Colonic mucosa (tissue), 4 donors: ENCODE data around the gene TEX36. TPM values are rescaled to one million over a fixed set of nuclear protein-coding genes. Genes with fewer than 3 reads are reported as not detected.
"Not testable (repeated sequence)": the region's sequence is repeated elsewhere in the genome, so short reads cannot be mapped to it uniquely, and the experiment has no call there.

Experiments
- DNase-seq: peaks from one replicate; pipeline ENCODE4 v3.0.0-alpha.2; 2020
- H3K27ac ChIP-seq: fragments of 200-600 bp; one replicate; pipeline ENCODE4 v1.8.0; 2021
- H3K27me3 ChIP-seq: fragments of 200-600 bp; one replicate; pipeline ENCODE4 v1.8.0; 2021
- H3K36me3 ChIP-seq: fragments of 200-600 bp; one replicate; pipeline ENCODE4 v1.8.0; 2021
- H3K4me1 ChIP-seq: fragments of 200-600 bp; one replicate; pipeline ENCODE4 v1.8.0; 2021; ENCODE audit warnings: mild to moderate bottlenecking
- H3K4me3 ChIP-seq: fragments of 200-600 bp; one replicate; pipeline ENCODE4 v1.8.0; 2021
- H3K9ac ChIP-seq, 2 donors: one replicate each; pipeline ENCODE4 v1.7.0; 2013; ENCODE audit warnings: control low read depth in 2 of 2, low read depth in 2 of 2, low read length in 2 of 2
- H3K9me3 ChIP-seq: fragments of 200-600 bp; one replicate; pipeline ENCODE4 v1.8.0; 2021
- intact Hi-C: fragments of 100-400 bp; cut with DNase I; formaldehyde crosslinking; loops from one replicate; pipeline ENCODE4 v1.14.1; 2022
- total RNA-seq, 2 donors: library from RNA; stranded (reverse); fragmentation: NEBNext Ultra II Directional in 1 of 2; extraction: Animal tissue kit (Norgen Biotek cat#: 25700) in 1 of 2; gene quantifications; one replicate each; pipeline ENCODE4 v1.2.1, GENCODE V29; 2021
- TF ChIP-seq, protein P1 (sequence below): fragments of 200-600 bp; IDR thresholded peaks from one replicate; pipeline ENCODE4 v1.8.0; 2022; ENCODE audit warnings: antibody characterized with exemption, mild to moderate bottlenecking
- donor health status: healthy.
- donor health status: DM: no; HTN: no; CAD: no.
- donor health status: DM: no; HTN: no; CAD: no.

The TEX36 gene
- total RNA-seq, 2 donors from 2014 or later = not detected

GRCh38 chr10:125720002-125720382 is 37.0 kb upstream of the TEX36 start:
- DNase-seq = no peak
- Histone ChIP-seq H3K36me3 (no peaks in the 10 kb centered on the region), H3K27ac (peak overlapping the region; percentile 76), H3K4me1 (peaks cover 4% of the 10 kb centered on the region), H3K4me3 (peak overlapping the region; percentile 95), H3K9me3 (no peaks in the 10 kb centered on the region), H3K9ac (peak overlapping the region; percentile 83 to 92), H3K27me3 (no peaks in the 10 kb centered on the region)
- TF ChIP-seq, protein P1, sequence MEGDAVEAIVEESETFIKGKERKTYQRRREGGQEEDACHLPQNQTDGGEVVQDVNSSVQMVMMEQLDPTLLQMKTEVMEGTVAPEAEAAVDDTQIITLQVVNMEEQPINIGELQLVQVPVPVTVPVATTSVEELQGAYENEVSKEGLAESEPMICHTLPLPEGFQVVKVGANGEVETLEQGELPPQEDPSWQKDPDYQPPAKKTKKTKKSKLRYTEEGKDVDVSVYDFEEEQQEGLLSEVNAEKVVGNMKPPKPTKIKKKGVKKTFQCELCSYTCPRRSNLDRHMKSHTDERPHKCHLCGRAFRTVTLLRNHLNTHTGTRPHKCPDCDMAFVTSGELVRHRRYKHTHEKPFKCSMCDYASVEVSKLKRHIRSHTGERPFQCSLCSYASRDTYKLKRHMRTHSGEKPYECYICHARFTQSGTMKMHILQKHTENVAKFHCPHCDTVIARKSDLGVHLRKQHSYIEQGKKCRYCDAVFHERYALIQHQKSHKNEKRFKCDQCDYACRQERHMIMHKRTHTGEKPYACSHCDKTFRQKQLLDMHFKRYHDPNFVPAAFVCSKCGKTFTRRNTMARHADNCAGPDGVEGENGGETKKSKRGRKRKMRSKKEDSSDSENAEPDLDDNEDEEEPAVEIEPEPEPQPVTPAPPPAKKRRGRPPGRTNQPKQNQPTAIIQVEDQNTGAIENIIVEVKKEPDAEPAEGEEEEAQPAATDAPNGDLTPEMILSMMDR = no peak
- intact Hi-C loops = loop anchor here (5.0 kb wide), 1 partner anchor 102 kb away; the partner anchor contains the start of genes BCCIP and UROS

- Histone ChIP-seq H3K27me3 (no peaks in the 10 kb centered on the region), H3K4me3 (peak within 1 kb of the TSS; percentile 95), H3K36me3 (no peaks in the 10 kb centered on the region), H3K9ac (peak within 1 kb of the TSS; percentile 83 to 92), H3K27ac (peak within 1 kb of the TSS; percentile 80), H3K9me3 (no peaks in the 10 kb centered on the region), H3K4me1 (peaks cover 4% of the 10 kb centered on the region)
- peak; percentile 99 for DNase-seq
- TF ChIP-seq, protein P1 = no peak
- intact Hi-C loops = loop anchor here (5.0 kb wide), 1 partner anchor 103 kb away; the partner anchor contains the start of genes BCCIP and UROS
Measured at GRCh38 chr10:125719173-125720001, 36.4 kb upstream of the TEX36 start, which contains the start of gene EDRF1. TSS of gene EDRF1 (plus strand) at chr10:125719709. CDS start at chr10:125719808, 99 bp downstream.

DNA sequence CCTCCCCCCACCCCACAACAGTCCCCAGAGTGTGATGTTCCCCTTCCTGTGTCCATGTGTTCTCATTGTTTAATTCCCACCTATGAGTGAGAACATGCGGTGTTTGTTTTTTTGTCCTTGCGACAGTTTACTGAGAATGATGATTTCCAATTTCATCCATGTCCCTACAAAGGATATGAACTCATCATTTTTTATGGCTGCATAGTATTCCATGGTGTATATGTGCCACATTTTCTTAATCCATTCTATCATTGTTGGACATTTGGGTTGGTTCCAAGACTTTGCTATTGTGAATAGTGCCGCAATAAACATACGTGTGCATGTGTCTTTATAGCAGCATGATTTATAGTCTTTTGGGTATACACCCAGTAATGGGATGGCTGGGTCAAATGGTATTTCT is 31.8 kb upstream of the TEX36 start:
- DNase-seq, H3K4me1 ChIP-seq, intact Hi-C loops, H3K9ac ChIP-seq, H3K27me3 ChIP-seq, H3K36me3 ChIP-seq, H3K27ac ChIP-seq, H3K9me3 ChIP-seq, H3K4me3 ChIP-seq: not testable (repeated sequence)

- no peak for DNase-seq
- Histone ChIP-seq H3K36me3 (no peaks in the 10 kb centered on the region), H3K4me3 (no peak overlapping the region), H3K9me3 (no peaks in the 10 kb centered on the region), H3K4me1 (no peaks in the 10 kb centered on the region), H3K27ac (no peak overlapping the region), H3K27me3 (no peaks in the 10 kb centered on the region), H3K9ac (no peak overlapping the region)
- TF ChIP-seq, protein P1 = no peak
- intact Hi-C loops = no loop called here
Measured at GRCh38 chr10:125711110-125711750, 28.3 kb upstream of the TEX36 start.

DNA sequence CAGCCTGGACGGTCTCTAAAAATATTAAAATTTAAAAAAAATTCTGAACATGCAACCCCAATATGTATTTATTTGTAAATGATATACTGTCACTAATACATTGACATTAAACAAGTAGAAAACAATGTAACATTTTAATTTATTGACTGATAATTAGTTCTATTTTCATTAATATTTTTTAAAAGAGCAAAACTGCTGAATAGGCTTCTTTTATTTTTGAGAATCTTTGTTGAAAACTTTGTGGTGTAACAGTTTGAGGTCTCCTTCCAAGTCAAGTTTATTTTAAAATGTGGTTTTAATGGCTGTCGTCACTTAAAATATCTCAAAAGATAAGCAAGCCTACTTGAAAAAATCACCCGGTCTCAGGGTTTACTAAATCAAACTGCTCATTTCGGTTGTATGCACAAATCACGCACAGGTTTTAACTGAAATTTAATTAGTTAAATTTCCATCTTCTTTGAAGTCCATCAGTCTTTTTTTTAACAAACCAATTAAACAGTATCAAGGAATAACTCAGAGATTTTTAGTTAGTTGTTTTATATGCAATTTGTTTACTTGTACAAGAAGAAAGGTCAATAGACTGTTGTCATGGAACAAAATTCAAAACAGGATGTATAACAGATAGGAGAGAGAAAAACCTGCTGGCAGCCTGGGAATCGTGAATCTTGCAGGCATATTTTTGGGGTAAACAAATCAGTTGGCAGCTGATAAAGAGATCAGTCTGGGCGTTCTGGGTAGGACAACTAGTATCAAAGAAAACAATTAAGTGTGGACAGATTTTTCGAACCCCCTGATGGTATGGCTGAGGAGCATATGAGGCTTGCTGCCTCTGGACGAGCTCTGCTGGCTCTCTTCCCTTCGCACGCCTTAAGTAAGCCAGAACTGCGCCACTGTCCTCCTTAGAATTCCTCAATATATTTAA is 26.9 kb upstream of the TEX36 start:
- intact Hi-C loops = no loop called here
- TF ChIP-seq, protein P1 = no peak
- no peaks in the 10 kb centered on the region for H3K27me3 ChIP-seq
- no peaks in the 10 kb centered on the region for H3K4me1 ChIP-seq
- no peak overlapping the region for H3K9ac ChIP-seq
- H3K9me3 ChIP-seq = no peaks in the 10 kb centered on the region
- no peaks in the 10 kb centered on the region for H3K36me3 ChIP-seq
- H3K4me3 ChIP-seq = no peak overlapping the region
- DNase-seq = no peak
- H3K27ac ChIP-seq = no peak overlapping the region
